ENCODE measurements around the gene RAB4A.

DNA sequence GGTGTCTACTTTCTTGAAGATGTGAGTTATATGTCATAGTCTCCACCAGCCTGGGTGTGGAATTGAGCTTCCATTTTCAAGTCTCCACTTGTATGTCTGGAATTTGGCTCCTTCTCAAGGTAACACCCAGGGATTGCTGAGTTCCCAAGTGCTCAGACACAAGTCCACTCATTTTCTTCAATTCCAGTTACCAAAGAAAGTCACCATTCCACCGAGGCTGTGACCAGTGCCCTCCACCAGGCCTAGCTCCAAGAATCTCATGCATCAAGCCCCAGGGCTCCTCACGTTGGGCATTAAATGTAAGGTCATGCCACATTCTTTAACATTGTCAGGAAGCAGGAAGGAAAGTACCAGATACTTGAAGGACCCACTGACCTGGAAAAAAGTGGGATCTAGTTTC is 2.4 kb upstream of the RAB4A start:
- TF ChIP-seq, protein P1, sequence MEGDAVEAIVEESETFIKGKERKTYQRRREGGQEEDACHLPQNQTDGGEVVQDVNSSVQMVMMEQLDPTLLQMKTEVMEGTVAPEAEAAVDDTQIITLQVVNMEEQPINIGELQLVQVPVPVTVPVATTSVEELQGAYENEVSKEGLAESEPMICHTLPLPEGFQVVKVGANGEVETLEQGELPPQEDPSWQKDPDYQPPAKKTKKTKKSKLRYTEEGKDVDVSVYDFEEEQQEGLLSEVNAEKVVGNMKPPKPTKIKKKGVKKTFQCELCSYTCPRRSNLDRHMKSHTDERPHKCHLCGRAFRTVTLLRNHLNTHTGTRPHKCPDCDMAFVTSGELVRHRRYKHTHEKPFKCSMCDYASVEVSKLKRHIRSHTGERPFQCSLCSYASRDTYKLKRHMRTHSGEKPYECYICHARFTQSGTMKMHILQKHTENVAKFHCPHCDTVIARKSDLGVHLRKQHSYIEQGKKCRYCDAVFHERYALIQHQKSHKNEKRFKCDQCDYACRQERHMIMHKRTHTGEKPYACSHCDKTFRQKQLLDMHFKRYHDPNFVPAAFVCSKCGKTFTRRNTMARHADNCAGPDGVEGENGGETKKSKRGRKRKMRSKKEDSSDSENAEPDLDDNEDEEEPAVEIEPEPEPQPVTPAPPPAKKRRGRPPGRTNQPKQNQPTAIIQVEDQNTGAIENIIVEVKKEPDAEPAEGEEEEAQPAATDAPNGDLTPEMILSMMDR (IDR thresholded peaks at IDR 0.05) = no peak
- TF ChIP-seq EZH2phosphoT487 (IDR thresholded peaks at IDR 0.05) = no peak
